RWPE2 (cell line): ENCODE results near the gene BRD4.

Experiments used
- ATAC-seq: fragments of 200-7000 bp; cut with Tn5 transposase; 3 replicates; pipeline ENCODE4 v1.9.1; 2021; ENCODE audit warnings: low read depth
- DNase-seq: peaks from one replicate; pipeline ENCODE4 v3.0.0-alpha.2; 2020; ENCODE audit warnings: low spot score
- H3K27ac ChIP-seq: fragments of 450-650 bp; 2 replicates; pipeline ENCODE4 v1.5.1; 2017; ENCODE audit warnings: mild to moderate bottlenecking; ENCODE audit not compliant: poor library complexity, severe bottlenecking
- H3K27me3 ChIP-seq: fragments of 250-450 bp; sonication (Bioruptor Pico); 2 replicates; pipeline ENCODE4 v1.5.1; 2021; ENCODE audit warnings: mild to moderate bottlenecking, moderate library complexity; ENCODE audit not compliant: insufficient read depth, poor library complexity, severe bottlenecking
- H3K36me3 ChIP-seq: fragments of 250-450 bp; sonication (Bioruptor Pico); 2 replicates; pipeline ENCODE4 v1.5.1; 2020; ENCODE audit warnings: low read depth, mild to moderate bottlenecking, moderate library complexity
- H3K4me1 ChIP-seq: fragments of 250-450 bp; sonication (Bioruptor Pico); 2 replicates; pipeline ENCODE4 v1.5.1; 2021; ENCODE audit warnings: mild to moderate bottlenecking, moderate library complexity; ENCODE audit not compliant: insufficient read depth, poor library complexity, severe bottlenecking
- H3K4me3 ChIP-seq: fragments of 250-450 bp; sonication (Bioruptor Pico); 2 replicates; pipeline ENCODE4 v1.5.1; 2021; ENCODE audit warnings: mild to moderate bottlenecking, moderate library complexity; ENCODE audit not compliant: severe bottlenecking
- H3K9me3 ChIP-seq: fragments of 250-450 bp; sonication (Bioruptor Pico); 2 replicates; pipeline ENCODE4 v1.5.1; 2021; ENCODE audit warnings: mild to moderate bottlenecking, moderate library complexity; ENCODE audit not compliant: severe bottlenecking
- CTCF ChIP-seq: fragments of 450-650 bp; IDR thresholded peaks from one replicate; pipeline ENCODE4 v1.5.1; 2017; ENCODE audit warnings: mild to moderate bottlenecking, moderate library complexity; ENCODE audit not compliant: poor library complexity, severe bottlenecking

Gene BRD4

DNA sequence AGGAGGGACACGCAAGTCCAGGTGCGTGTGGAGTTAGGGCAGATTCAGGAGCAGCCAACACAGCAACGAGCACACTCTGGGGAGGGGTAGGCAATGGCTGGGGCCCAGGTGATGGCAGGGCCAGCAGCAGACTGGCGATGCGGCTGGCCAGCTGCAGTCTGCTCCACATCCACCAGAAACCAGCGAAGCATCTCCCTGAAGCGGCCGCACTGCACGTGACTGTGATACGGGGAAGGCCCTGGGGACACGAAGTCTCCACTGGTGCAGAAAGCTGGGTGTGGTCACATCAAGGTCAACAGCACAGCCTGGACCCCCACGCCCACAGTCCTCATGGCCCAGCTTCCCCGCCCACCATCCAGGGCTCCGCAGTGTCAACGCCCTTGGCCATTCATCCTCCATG is 78.8 kb downstream of the BRD4 start:
- Histone ChIP-seq H3K9me3 (no peaks in the 10 kb centered on the region), H3K4me1 (peaks cover 37% of the 10 kb centered on the region), H3K4me3 (no peak overlapping the region), H3K36me3 (peaks cover 90% of the 10 kb centered on the region), H3K27me3 (no peaks in the 10 kb centered on the region), H3K27ac (no peak overlapping the region)
- DNase-seq = no peak
- TF ChIP-seq CTCF = no peak
- ATAC-seq = no peak

GRCh38 chr19:15253061-15253460 is 79.3 kb downstream of the BRD4 start:
- Histone ChIP-seq H3K27ac (no peak overlapping the region), H3K36me3 (peaks cover 90% of the 10 kb centered on the region), H3K4me1 (peaks cover 37% of the 10 kb centered on the region), H3K9me3 (no peaks in the 10 kb centered on the region), H3K27me3 (no peaks in the 10 kb centered on the region), H3K4me3 (no peak overlapping the region)
- DNase-seq = no peak
- no peak for TF ChIP-seq CTCF
- ATAC-seq = no peak

DNA sequence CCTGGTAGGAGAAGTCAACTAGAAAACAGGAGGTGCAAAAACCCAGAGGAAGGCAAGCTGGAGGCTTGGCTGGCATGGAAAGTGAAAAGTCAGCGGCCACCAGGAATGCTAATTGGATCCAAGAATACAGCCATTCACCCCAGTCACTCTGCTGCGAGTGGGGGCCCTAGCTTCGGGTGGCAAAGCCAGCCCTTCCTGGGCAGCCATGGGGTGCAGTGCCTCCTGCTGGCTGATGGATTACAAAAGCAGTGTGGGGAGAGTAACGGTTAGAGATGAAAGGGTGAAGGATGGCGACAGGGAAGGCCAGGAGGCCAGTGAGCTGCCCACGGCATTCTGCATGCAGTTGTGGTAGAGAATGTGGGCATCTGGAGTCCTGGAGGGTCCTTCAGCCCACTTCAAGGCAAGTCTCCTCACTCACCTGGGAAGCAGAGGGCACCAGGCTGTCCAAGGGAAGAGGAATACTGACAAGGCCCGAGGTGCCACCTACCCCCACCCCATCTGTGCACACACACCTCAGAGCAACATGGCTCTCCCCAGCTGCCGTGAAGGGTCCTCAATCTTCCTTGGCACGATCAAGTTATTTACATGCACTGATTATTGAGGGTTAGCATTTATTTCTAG is 79.8 kb downstream of the BRD4 start:
- Histone ChIP-seq H3K36me3 (peaks cover 90% of the 10 kb centered on the region), H3K4me1 (peaks cover 37% of the 10 kb centered on the region), H3K27ac (peak overlapping the region; percentile 67), H3K9me3 (no peaks in the 10 kb centered on the region), H3K27me3 (no peaks in the 10 kb centered on the region), H3K4me3 (no peak overlapping the region)
- ATAC-seq (no peak), DNase-seq (no peak)
- peak; percentile 22 for TF ChIP-seq CTCF

DNA sequence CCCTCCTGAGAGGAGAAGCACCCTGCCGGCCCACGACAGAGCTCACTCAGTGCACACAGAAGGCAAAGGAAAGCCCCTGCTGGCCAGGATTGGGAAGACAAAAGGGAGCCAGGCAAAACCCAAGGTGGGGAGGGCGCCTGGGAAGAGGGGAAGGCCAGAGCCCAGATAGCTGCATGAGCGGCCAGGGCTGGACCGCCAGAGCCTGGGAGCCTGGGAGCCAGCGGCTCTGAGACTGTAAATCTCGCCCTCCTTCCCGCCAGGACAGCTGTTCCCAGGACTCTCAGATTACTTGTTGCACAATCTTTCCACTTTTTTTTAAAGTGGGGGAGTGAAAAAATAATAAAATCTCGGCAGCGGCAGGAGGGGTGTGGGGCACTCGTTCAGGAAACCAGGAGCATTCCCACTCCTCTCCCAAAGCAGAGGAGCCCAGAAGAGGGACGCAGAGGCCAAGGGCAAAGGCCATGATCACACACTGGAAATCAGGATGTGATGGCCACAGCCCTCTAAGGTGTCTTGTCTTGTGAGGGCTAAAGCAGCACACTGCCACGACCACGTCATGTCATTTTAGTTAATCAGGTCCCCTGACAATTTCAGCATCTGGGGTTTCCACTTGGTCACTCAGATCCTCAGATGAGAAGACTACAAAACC is 80.5 kb downstream of the BRD4 start:
- no peak for TF ChIP-seq CTCF
- peaks cover 37% of the 10 kb centered on the region for H3K4me1 ChIP-seq
- ATAC-seq (peak; percentile 61), DNase-seq (no peak)
- H3K27ac ChIP-seq = peak overlapping the region; percentile 67
- no peaks in the 10 kb centered on the region for H3K9me3 ChIP-seq
- no peak overlapping the region for H3K4me3 ChIP-seq
- peaks cover 90% of the 10 kb centered on the region for H3K36me3 ChIP-seq
- H3K27me3 ChIP-seq = no peaks in the 10 kb centered on the region

GRCh38 chr19:15251010-15251748 is 81.2 kb downstream of the BRD4 start:
- DNase-seq (no peak), ATAC-seq (peak; percentile 4; the same call in 1 of the 3 replicates)
- no peak for TF ChIP-seq CTCF
- Histone ChIP-seq H3K27ac (peak overlapping the region; percentile 67), H3K4me1 (peaks cover 37% of the 10 kb centered on the region), H3K27me3 (no peaks in the 10 kb centered on the region), H3K36me3 (peaks cover 88% of the 10 kb centered on the region), H3K9me3 (no peaks in the 10 kb centered on the region), H3K4me3 (no peak overlapping the region)
